Nephron (organoid): ENCODE measurements around the gene FXYD4.

Experiments used
- H3K27ac Mint-ChIP-seq, 3 experiments: 2 replicates each; pipeline ENCODE4 v1.8.0; 2020; ENCODE audit warnings: mixed read lengths in 3 of 3, mild to moderate bottlenecking in 2 of 3, moderate library complexity in 1 of 3
- H3K27me3 Mint-ChIP-seq: 2 replicates; pipeline ENCODE4 v1.8.0; 2021; ENCODE audit warnings: low read depth, mild to moderate bottlenecking, moderate library complexity, mixed read lengths
- H3K36me3 Mint-ChIP-seq: 2 replicates; pipeline ENCODE4 v1.8.0; 2020; ENCODE audit warnings: low read depth, mixed read lengths
- H3K4me1 Mint-ChIP-seq: 2 replicates; pipeline ENCODE4 v1.8.0; 2020; ENCODE audit warnings: mixed read lengths
- H3K4me3 Mint-ChIP-seq, 3 experiments: 2 replicates each; pipeline ENCODE4 v1.8.0; 2020; ENCODE audit warnings: mild to moderate bottlenecking in 3 of 3, mixed read lengths in 3 of 3, moderate library complexity in 2 of 3
- H3K9me3 Mint-ChIP-seq: 2 replicates; pipeline ENCODE4 v1.8.0; 2020; ENCODE audit warnings: mixed read lengths
- CTCF ChIP-seq, 3 experiments: fragments of 200-600 bp; sonication (generic); IDR thresholded peaks; one replicate each; pipeline ENCODE4 v1.5.0; 2021; ENCODE audit warnings: antibody characterized with exemption in 3 of 3; ENCODE audit not compliant: unreplicated experiment in 3 of 3

Gene FXYD4

DNA sequence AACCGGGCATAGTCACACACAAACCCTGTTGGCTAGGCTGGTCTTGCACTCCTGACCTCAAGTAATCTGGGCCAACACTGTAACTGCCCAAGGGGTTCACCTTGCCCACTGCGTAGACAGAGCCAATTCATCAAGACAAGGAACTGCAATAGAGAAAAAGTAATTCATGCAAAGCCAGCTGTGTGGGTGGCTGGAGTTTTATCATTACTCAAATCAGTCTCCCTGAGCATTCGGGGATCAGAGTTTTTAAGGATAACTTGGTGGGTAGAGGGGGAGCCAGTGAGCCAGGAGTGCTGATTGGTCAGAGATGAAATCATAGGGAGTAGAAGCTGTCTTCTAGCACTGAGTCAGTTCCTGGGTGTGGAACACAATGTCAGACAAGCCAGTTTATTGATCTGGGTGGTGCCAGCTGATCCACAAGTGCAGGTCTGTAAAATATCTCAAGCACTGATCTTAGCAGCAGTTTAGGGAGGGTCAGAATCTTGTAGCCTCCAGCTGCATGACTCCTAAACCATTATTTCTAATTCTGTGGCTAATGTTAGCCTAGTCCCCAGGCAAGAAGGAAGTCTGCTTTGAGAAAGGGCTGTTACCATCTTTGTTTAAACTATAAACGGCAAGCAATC lies 15.6 kb upstream of the FXYD4 start:
- Mint-ChIP-seq H3K9me3 (no peaks in the 10 kb centered on the region), H3K4me3 (no peak overlapping the region), H3K4me1 (peaks cover 20% of the 10 kb centered on the region), H3K36me3 (no peaks in the 10 kb centered on the region), H3K27ac (peak overlapping the region; percentile 5 to 25 (median 17)), H3K27me3 (no peaks in the 10 kb centered on the region)
- no peak for TF ChIP-seq CTCF (IDR thresholded peaks at IDR 0.05; ENCODE audit: unreplicated experiment in 3 of 3)

- peaks cover 4% of the 10 kb centered on the region for H3K27me3 Mint-ChIP-seq
- H3K9me3 Mint-ChIP-seq: no peaks in the 10 kb centered on the region
- H3K27ac Mint-ChIP-seq: no peak overlapping the region
- H3K4me1 Mint-ChIP-seq: peaks cover 9% of the 10 kb centered on the region
- no peak for TF ChIP-seq CTCF (IDR thresholded peaks at IDR 0.05; ENCODE audit: unreplicated experiment in 3 of 3)
- H3K36me3 Mint-ChIP-seq: no peaks in the 10 kb centered on the region
- peak overlapping the region; percentile 41 to 70 (median 46) for H3K4me3 Mint-ChIP-seq
Measured at GRCh38 chr10:43360086-43360485, 11.3 kb upstream of the FXYD4 start.

DNA sequence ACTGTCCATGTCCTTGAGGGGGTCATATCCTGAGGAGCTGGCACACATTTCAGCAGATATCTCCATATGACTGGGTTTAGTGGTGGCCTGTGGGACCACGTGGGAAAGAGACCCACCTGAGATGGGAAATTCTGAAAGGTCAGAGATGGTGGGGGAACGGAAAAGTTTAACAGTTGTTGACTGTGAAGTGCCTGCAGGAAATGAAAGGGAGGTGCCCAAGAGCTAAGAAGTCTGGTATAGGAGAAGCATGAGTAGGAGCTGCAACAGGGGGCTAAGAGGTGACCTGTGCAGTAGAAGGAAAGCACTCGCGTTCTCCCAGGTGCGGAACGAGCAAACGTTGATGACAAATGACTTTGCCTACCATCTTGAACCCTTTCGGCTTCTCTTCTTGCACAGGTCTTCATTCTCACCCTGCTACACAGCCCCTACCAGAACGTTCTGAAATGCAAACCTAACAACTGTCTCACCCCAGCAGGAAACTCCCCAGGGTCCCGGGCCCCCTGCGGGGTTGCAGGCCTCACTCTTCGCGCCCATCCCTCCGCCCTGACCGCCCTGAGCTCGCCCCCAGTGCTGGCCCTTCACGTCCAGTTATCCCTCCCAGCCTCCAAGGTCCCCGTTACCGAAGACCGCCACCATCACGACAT lies 9.8 kb upstream of the FXYD4 start:
- no peak for TF ChIP-seq CTCF (IDR thresholded peaks at IDR 0.05; ENCODE audit: unreplicated experiment in 3 of 3)
- peaks cover 4% of the 10 kb centered on the region for H3K4me1 Mint-ChIP-seq
- no peaks in the 10 kb centered on the region for H3K9me3 Mint-ChIP-seq
- peak overlapping the region; percentile 86 to 94 (median 90) for H3K4me3 Mint-ChIP-seq
- H3K27ac Mint-ChIP-seq: peak overlapping the region; percentile 71 to 89 (median 78)
- peaks cover 4% of the 10 kb centered on the region for H3K27me3 Mint-ChIP-seq
- no peaks in the 10 kb centered on the region for H3K36me3 Mint-ChIP-seq

DNA sequence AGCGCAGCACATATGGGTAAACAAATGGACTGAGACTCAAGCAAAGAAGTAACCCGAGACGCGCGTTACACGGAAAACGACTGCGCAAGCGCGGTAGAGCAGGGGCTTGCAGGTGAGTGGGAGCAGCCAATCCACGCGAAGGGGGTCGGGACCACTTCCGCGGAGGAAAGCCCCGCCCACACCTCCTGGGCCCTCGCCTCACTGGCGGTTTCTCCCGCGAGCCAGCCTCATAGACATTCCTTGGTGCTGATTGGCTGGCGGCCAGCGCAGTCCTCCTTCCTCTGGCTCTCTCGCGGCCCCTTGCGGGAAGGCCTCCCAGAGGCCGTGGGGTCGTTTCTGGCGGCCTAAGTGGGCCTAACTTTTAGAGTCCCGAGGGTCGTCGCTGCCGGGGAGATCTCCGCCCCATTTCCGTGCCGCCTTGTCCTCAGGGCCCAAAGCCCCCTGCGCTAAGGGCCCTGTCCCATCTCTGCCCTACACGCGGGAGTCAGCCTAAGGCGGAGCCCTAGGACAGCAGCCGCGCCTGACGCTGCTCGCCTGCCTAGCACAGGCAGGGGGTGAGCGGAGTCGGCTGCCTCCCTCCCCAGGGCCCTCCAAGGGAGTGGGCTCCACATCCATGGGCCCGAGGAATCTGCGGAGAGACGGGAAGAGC lies 9.1 kb upstream of the FXYD4 start:
- H3K4me3 Mint-ChIP-seq: peak overlapping the region; percentile 86 to 94 (median 90)
- peaks cover 4% of the 10 kb centered on the region for H3K4me1 Mint-ChIP-seq
- H3K9me3 Mint-ChIP-seq: no peaks in the 10 kb centered on the region
- no peaks in the 10 kb centered on the region for H3K36me3 Mint-ChIP-seq
- peaks cover 4% of the 10 kb centered on the region for H3K27me3 Mint-ChIP-seq
- peak in 1 of 3 experiments; percentile 26 for TF ChIP-seq CTCF (IDR thresholded peaks at IDR 0.05; ENCODE audit: unreplicated experiment in 3 of 3)
- H3K27ac Mint-ChIP-seq: peak overlapping the region; percentile 71 to 89 (median 78)

- H3K9me3 Mint-ChIP-seq: no peaks in the 10 kb centered on the region
- no peaks in the 10 kb centered on the region for H3K36me3 Mint-ChIP-seq
- H3K27me3 Mint-ChIP-seq: peaks cover 4% of the 10 kb centered on the region
- H3K4me3 Mint-ChIP-seq: no peak overlapping the region
- peaks cover 3% of the 10 kb centered on the region for H3K4me1 Mint-ChIP-seq
- TF ChIP-seq CTCF (IDR thresholded peaks at IDR 0.05; ENCODE audit: unreplicated experiment in 3 of 3): no peak
- H3K27ac Mint-ChIP-seq: no peak overlapping the region
Measured at GRCh38 chr10:43365001-43365400, 6.4 kb upstream of the FXYD4 start.
